HG03175 (cell line): ENCODE data around the gene SLC35F1.
"Not testable (repeated sequence)": the region's sequence is repeated elsewhere in the genome, so short reads cannot be mapped to it uniquely, and the experiment has no call there.

ENCODE experiments used
- ATAC-seq: cut with Tn5 transposase; IDR thresholded peaks from one replicate; pipeline ENCODE4 v1.9.1; 2021; ENCODE audit warnings: mild to moderate bottlenecking, moderate library complexity; ENCODE audit not compliant: unreplicated experiment

Gene SLC35F1

GRCh38 chr6:117924690-117925089 is 17.6 kb downstream of the SLC35F1 start:
- no peak for ATAC-seq

- ATAC-seq, result no peak
Observed at GRCh38 chr6:117927866-117928265, 20.8 kb downstream of the SLC35F1 start.

GRCh38 chr6:117928833-117929232 is 21.8 kb downstream of the SLC35F1 start:
- ATAC-seq, result no peak

- no peak for ATAC-seq
Observed at GRCh38 chr6:117929501-117929900, 22.4 kb downstream of the SLC35F1 start.

- ATAC-seq, result no peak
Observed at GRCh38 chr6:117930645-117931044, 23.6 kb downstream of the SLC35F1 start.

- no peak for ATAC-seq
Observed at GRCh38 chr6:117932001-117932400, 24.9 kb downstream of the SLC35F1 start.

GRCh38 chr6:117932676-117933075 is 25.6 kb downstream of the SLC35F1 start:
- no peak for ATAC-seq

- ATAC-seq, result no peak
Observed at GRCh38 chr6:117933471-117933870, 26.4 kb downstream of the SLC35F1 start.

GRCh38 chr6:117938311-117938995 is 31.4 kb downstream of the SLC35F1 start:
- no peak for ATAC-seq

GRCh38 chr6:117947234-117947633 is 40.2 kb downstream of the SLC35F1 start:
- ATAC-seq, result no peak

GRCh38 chr6:117951783-117952182 is 44.7 kb downstream of the SLC35F1 start:
- no peak for ATAC-seq

- peak; percentile 61 for ATAC-seq
Observed at GRCh38 chr6:117955684-117956256, 48.7 kb downstream of the SLC35F1 start.

GRCh38 chr6:117956386-117956785 is 49.3 kb downstream of the SLC35F1 start:
- ATAC-seq, result no peak

GRCh38 chr6:117958536-117958935 is 51.5 kb downstream of the SLC35F1 start:
- ATAC-seq, result no peak

GRCh38 chr6:117960877-117961276 is 53.8 kb downstream of the SLC35F1 start:
- ATAC-seq, result no peak

GRCh38 chr6:117961301-117961700 is 54.2 kb downstream of the SLC35F1 start:
- ATAC-seq, result no peak

- ATAC-seq, result not testable (repeated sequence)
Observed at GRCh38 chr6:117965763-117966162, 58.7 kb downstream of the SLC35F1 start.

GRCh38 chr6:117971637-117972036 is 64.6 kb downstream of the SLC35F1 start:
- no peak for ATAC-seq

GRCh38 chr6:117974914-117975627 is 68.0 kb downstream of the SLC35F1 start:
- ATAC-seq, result no peak

GRCh38 chr6:117976030-117976651 is 69.1 kb downstream of the SLC35F1 start:
- no peak for ATAC-seq

GRCh38 chr6:117985916-117986315 is 78.9 kb downstream of the SLC35F1 start:
- ATAC-seq, result no peak

GRCh38 chr6:117986396-117986795 is 79.3 kb downstream of the SLC35F1 start:
- ATAC-seq, result no peak
